Endothelial cell of umbilical vein (primary cell): ENCODE measurements around the gene HNRNPK. TPM values are rescaled to one million over a fixed set of nuclear protein-coding genes. Genes with fewer than 3 reads are reported as not detected.

Experiments used
- BruUV-seq: library from RNA; stranded (reverse); fragments of 400-500 nt; replicated peaks from 2 replicates; lab custom pipeline; 2021; lab: Mats Ljungman, UMichigan
- CTCF ChIA-PET: fragments of 300-600, 350-600 bp; sonication (Branson Sonifier 250); formaldehyde crosslinking; loops from one replicate; lab custom pipeline; 2021; ENCODE audit warnings: antibody characterized with exemption, inconsistent platforms; lab: Charles Lee
- POLR2A ChIA-PET: fragments of 300-600, 350-600 bp; sonication (Branson Sonifier 250); formaldehyde crosslinking; loops from one replicate; lab custom pipeline; 2021; ENCODE audit warnings: antibody characterized with exemption, inconsistent platforms; lab: Charles Lee
- DNase-seq: peaks from one replicate; pipeline ENCODE4 v3.0.0-alpha.2; 2011; ENCODE audit warnings: low read depth, low spot score
- FAIRE-seq: peaks from 2 replicates; lab custom pipeline; 2011; peaks lifted over from hg19 to GRCh38; lab: Jason Lieb, UNC
- H2AFZ ChIP-seq: 2 replicates; pipeline ENCODE4 v1.6.0; 2012; ENCODE audit warnings: low read depth, low read length, control low read depth, inconsistent platforms
- H3K27ac ChIP-seq: 2 replicates; pipeline ENCODE4 v1.5.1; 2011; ENCODE audit warnings: low read depth, mild to moderate bottlenecking, control low read depth, low read length, moderate library complexity; ENCODE audit not compliant: insufficient read depth
- H3K27me3 ChIP-seq, 2 experiments: 2 replicates each; pipeline versions ENCODE4 v1.6.0 to v1.6.1; 2011; ENCODE audit warnings: low read length in 2 of 2, mixed read lengths in 1 of 2; ENCODE audit not compliant: control insufficient read depth in 2 of 2, insufficient read depth in 2 of 2
- H3K36me3 ChIP-seq, 2 experiments: 2 replicates in 1 of 2; 3 replicates in 1 of 2; pipeline ENCODE4 v1.5.1; 2011; ENCODE audit warnings: low read length in 2 of 2, mild to moderate bottlenecking in 1 of 2, moderate library complexity in 1 of 2; ENCODE audit not compliant: control insufficient read depth in 2 of 2, insufficient read depth in 2 of 2; ENCODE audit errors: extremely low read depth in 1 of 2
- H3K4me1 ChIP-seq: 3 replicates; pipeline ENCODE4 v1.5.1; 2011; ENCODE audit warnings: mild to moderate bottlenecking, low read length; ENCODE audit not compliant: control insufficient read depth, insufficient read depth; ENCODE audit errors: extremely low read depth
- H3K4me2 ChIP-seq: 2 replicates; pipeline ENCODE4 v1.6.1; 2011; ENCODE audit warnings: low read length, control low read depth, mixed read lengths; ENCODE audit not compliant: insufficient read depth
- H3K4me3 ChIP-seq, 3 experiments: fragments of 200-600 bp in 1 of 3; sonication (generic), shearing (Covaris generic) in 1 of 3; replicated peaks in 1 of 3; 2 replicates each; pipeline ENCODE4 v1.5.1; 2011 to 2016; ENCODE audit warnings: control low read depth in 3 of 3, low read length in 3 of 3, mild to moderate bottlenecking in 2 of 3, inconsistent platforms in 1 of 3, low read depth in 1 of 3, moderate library complexity in 1 of 3; ENCODE audit not compliant: insufficient read depth in 1 of 3
- H3K79me2 ChIP-seq: 2 replicates; pipeline ENCODE4 v1.6.0; 2012; ENCODE audit warnings: low read length, inconsistent platforms; ENCODE audit not compliant: control insufficient read depth, insufficient read depth
- H3K9ac ChIP-seq: replicated peaks from 2 replicates; pipeline ENCODE3; 2011; ENCODE audit warnings: low read length, control low read depth; ENCODE audit not compliant: insufficient read depth; ENCODE audit errors: extremely low read depth
- H3K9me1 ChIP-seq: replicated peaks from 3 replicates; pipeline ENCODE4 v1.6.0; 2011; ENCODE audit warnings: mild to moderate bottlenecking, low read length; ENCODE audit not compliant: control insufficient read depth, insufficient read depth; ENCODE audit errors: extremely low read depth
- H3K9me3 ChIP-seq: replicated peaks from 2 replicates; pipeline ENCODE4 v1.5.1; 2012; ENCODE audit warnings: low read length, inconsistent platforms; ENCODE audit not compliant: control insufficient read depth, insufficient read depth
- H4K20me1 ChIP-seq: replicated peaks from 2 replicates; pipeline ENCODE3; 2011; ENCODE audit warnings: mild to moderate bottlenecking, low read length; ENCODE audit not compliant: control insufficient read depth, insufficient read depth; ENCODE audit errors: extremely low read depth
- EZH2 ChIP-seq: IDR thresholded peaks from 2 replicates; pipeline ENCODE4 v1.6.1; 2012; ENCODE audit warnings: borderline replicate concordance, low read depth, mild to moderate bottlenecking, moderate library complexity, low read length, inconsistent platforms; ENCODE audit not compliant: severe bottlenecking
- FOS ChIP-seq: IDR thresholded peaks from 2 replicates; pipeline ENCODE4 v1.6.1; 2011; ENCODE audit warnings: mild to moderate bottlenecking, low read length, moderate library complexity, borderline replicate concordance; ENCODE audit not compliant: insufficient read depth
- GATA2 ChIP-seq: IDR thresholded peaks from 2 replicates; pipeline ENCODE4 v1.7.0; 2011; ENCODE audit warnings: low read depth, mild to moderate bottlenecking, moderate library complexity, mixed read lengths, low read length; ENCODE audit not compliant: insufficient read length, insufficient read depth
- JUN ChIP-seq: IDR thresholded peaks from 2 replicates; pipeline ENCODE4 v1.6.1; 2011; ENCODE audit warnings: borderline replicate concordance, low read depth; ENCODE audit not compliant: insufficient read length, insufficient read depth
- MYC ChIP-seq: IDR thresholded peaks from one replicate; pipeline ENCODE4 v1.6.1; 2011; ENCODE audit warnings: mild to moderate bottlenecking, low read depth, low read length
- POLR2A ChIP-seq: IDR thresholded peaks from 2 replicates; pipeline ENCODE4 v1.6.1; 2012; ENCODE audit warnings: low read depth, mild to moderate bottlenecking, control low read depth, low read length
- POLR2AphosphoS5 ChIP-seq: IDR thresholded peaks from 2 replicates; pipeline ENCODE4 v1.6.1; 2012; ENCODE audit warnings: low read depth, mild to moderate bottlenecking, control low read depth, low read length, moderate library complexity; ENCODE audit not compliant: insufficient read depth
- dilution Hi-C: fragments of 300-500 bp; cut with MboI; formaldehyde crosslinking; loops from one replicate; pipeline ENCODE4 v1.15.0; 2019; ENCODE audit warnings: low sequenced_read_pairs; ENCODE audit not compliant: extremely low pct_ligation_motif_present
- intact Hi-C: fragments of 100-400 bp; cut with micrococcal nuclease; formaldehyde crosslinking; loops from one replicate; pipeline ENCODE4 v1.10.0; 2022
- polyA plus RNA-seq, 4 experiments: library from polyadenylated mRNA; depleted of rRNA in 3 of 4; stranded (reverse) in 3 of 4; unstranded in 1 of 4; fragments of >200 nt; gene quantifications; 2 replicates each; pipeline versions ENCODE4 v1.2.1 to v1.2.3, GENCODE V29; 2011 to 2012; ENCODE audit warnings: missing spikeins in 1 of 4
- total RNA-seq: library from RNA; stranded (reverse); gene quantifications from 2 replicates; pipeline ENCODE4 v1.2.3, GENCODE V29; 2021
- TF ChIP-seq, protein P1 (sequence below), 2 donors: IDR thresholded peaks; 1 replicate in 1 of 2; 2 replicates in 1 of 2; pipeline ENCODE4 v1.5.1; 2011; ENCODE audit warnings: low read length in 2 of 2, mild to moderate bottlenecking in 2 of 2, moderate library complexity in 2 of 2, control low read depth in 1 of 2, inconsistent platforms in 1 of 2, low read depth in 1 of 2; ENCODE audit not compliant: insufficient read depth in 1 of 2; ENCODE audit errors: extremely low read depth in 1 of 2
- TF ChIP-seq, protein P2 (sequence below): IDR thresholded peaks from 2 replicates; pipeline ENCODE4 v1.6.1; 2011; ENCODE audit not compliant: insufficient read depth, insufficient read length

The HNRNPK gene
- total and polyA plus RNA-seq, 2 donors (not counting 3 experiments of a cell fraction or from before 2014, with no cell fraction given), result 399 to 663 TPM

DNA sequence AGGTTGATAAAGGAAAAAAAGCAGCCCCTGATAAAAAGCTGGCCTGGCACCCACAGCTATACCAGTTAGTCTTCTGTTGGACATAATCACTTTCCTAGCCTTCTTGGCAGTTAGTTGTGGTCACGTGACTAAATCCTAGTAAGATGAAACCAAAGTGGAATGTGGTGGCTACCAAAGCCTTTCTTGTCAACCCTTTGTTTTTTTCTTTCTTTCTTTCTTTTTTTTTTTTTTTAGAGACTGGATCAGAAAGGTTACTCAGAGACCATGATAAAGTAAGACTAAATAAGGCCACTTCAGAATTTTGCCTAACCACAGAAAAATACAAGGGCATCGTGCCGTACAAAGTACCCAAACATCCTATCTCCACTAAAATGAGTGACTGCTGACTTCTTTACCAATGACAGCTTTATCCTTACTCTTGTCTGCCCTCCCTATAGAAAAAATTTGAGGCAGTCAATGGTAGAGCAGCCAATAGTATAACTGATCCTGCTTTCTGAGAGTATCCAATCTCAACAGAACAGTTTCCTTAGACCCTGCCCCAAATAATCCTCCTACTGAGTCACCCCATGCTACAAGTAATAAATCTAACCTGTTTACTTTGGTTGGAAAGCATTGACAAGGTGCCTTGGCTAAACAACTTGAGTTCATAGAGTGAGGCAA is 44.6 kb downstream of the HNRNPK start:
- no peaks in the 10 kb centered on the region for H3K79me2 ChIP-seq
- CTCF ChIA-PET, result interaction anchor here (1.0 to 3.7 kb wide), 4 partner anchors 16 to 380 kb away, joined by 4 to 110 read pairs (median 6); no protein-coding TSS in a partner anchor
- no peaks in the 10 kb centered on the region for H3K9me1 ChIP-seq
- H4K20me1 ChIP-seq, result no peaks in the 10 kb centered on the region
- H3K4me1 ChIP-seq, result peaks cover 7% of the 10 kb centered on the region
- TF ChIP-seq POLR2AphosphoS5 (no peak), MYC (no peak), EZH2 (no peak), JUN (no peak), POLR2A (no peak), FOS (no peak), GATA2 (no peak)
- TF ChIP-seq, protein P1, sequence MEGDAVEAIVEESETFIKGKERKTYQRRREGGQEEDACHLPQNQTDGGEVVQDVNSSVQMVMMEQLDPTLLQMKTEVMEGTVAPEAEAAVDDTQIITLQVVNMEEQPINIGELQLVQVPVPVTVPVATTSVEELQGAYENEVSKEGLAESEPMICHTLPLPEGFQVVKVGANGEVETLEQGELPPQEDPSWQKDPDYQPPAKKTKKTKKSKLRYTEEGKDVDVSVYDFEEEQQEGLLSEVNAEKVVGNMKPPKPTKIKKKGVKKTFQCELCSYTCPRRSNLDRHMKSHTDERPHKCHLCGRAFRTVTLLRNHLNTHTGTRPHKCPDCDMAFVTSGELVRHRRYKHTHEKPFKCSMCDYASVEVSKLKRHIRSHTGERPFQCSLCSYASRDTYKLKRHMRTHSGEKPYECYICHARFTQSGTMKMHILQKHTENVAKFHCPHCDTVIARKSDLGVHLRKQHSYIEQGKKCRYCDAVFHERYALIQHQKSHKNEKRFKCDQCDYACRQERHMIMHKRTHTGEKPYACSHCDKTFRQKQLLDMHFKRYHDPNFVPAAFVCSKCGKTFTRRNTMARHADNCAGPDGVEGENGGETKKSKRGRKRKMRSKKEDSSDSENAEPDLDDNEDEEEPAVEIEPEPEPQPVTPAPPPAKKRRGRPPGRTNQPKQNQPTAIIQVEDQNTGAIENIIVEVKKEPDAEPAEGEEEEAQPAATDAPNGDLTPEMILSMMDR (IDR thresholded peaks at IDR 0.05; ENCODE audit: extremely low read depth in 1 of 2, insufficient read depth in 1 of 2, low read depth in 1 of 2, low read length in 2 of 2), result no peak
- TF ChIP-seq, protein P2, sequence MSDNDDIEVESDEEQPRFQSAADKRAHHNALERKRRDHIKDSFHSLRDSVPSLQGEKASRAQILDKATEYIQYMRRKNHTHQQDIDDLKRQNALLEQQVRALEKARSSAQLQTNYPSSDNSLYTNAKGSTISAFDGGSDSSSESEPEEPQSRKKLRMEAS, result no peak
- intact Hi-C loops, result loop anchor here (2.0 kb wide), 1 partner anchor 45 kb away; the partner anchor contains the start of genes HNRNPK and RMI1
- H3K27me3 ChIP-seq, result no peaks in the 10 kb centered on the region
- H3K4me3 ChIP-seq, result no peak overlapping the region
- H3K27ac ChIP-seq, result no peak overlapping the region
- POLR2A ChIA-PET, result interaction anchor here (0.7 kb wide), 1 partner anchor 15 kb away, joined by 3 read pairs; no protein-coding TSS in a partner anchor
- dilution Hi-C loops, result no loop called here
- no TSS peak for BruUV-seq
- no peaks in the 10 kb centered on the region for H3K9me3 ChIP-seq
- no peak overlapping the region for H3K9ac ChIP-seq
- no peak overlapping the region for H3K4me2 ChIP-seq
- H2AFZ ChIP-seq, result no peak overlapping the region
- peak; percentile 12 for DNase-seq
- H3K36me3 ChIP-seq, result no peaks in the 10 kb centered on the region
- FAIRE-seq, result no peak
